ENCODE results near the gene ASPA. TPM values are rescaled to one million over a fixed set of nuclear protein-coding genes. Genes with fewer than 3 reads are reported as not detected.

Gene ASPA
- total and polyA plus RNA-seq, 2 experiments from 2014 or later = 0.13 TPM; not detected in 1

DNA sequence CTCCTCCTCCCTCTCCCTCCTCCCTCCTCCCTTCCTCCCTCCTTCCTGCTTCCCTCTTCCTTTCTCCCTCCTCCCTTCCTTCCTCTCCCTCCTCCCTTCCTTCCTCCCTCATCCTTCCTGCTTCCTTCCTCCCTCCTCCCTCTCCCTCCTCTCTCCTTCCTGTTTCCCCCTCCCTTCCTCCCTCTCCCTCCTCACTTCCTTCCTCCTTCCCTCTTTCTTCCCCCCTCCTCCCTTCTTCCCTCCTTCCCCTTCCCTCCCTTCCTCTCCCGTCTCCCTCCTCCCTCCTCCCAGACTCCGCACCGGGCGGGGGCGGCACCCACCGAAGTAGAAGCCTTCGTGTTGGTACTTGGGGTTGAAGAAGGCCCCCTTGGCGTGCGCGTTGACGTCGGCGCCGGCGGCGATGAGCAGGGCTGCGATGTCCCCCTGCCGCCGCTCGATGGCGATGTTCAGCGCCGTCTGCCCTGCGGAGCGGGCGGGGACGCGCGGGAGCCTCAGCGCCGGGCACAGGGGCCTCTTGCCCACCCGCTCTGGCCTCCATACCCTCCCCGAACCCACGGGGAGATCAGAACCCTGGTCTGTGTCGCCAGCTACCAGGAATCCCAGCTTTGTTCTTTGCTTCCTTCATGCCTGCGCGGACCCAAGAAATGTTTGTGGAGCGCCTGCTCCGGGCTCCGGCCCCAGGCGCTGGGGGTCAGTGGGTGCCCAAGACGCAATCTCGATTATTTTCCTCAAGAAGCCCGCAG is 59.6 kb downstream of the ASPA start:
- H3K27ac Mint-ChIP-seq = peak overlapping the region; percentile 53; the same call in 1 of the 2 replicates
- H3K4me1 ChIP-seq (ENCODE audit: insufficient read depth) = no peaks in the 10 kb centered on the region; the same call in 1 of the 2 replicates
- no peaks in the 10 kb centered on the region; the same call in 2 of the 3 replicates for H3K9me3 Mint-ChIP-seq
- H3K27ac ChIP-seq (ENCODE audit: low read depth) = 0 out of 2 replicates have a peak overlapping the region, but pooled peaks have one; percentile 26
- ATAC-seq (peak; percentile 89), DNase-seq (ENCODE audit: low spot score) (peak; percentile 91)
- H3K4me3 ChIP-seq = peak overlapping the region; percentile 87
- H3K4me3 Mint-ChIP-seq = peak overlapping the region; percentile 77
- H3K36me3 ChIP-seq (ENCODE audit: insufficient read depth) = no peaks in the 10 kb centered on the region
- peak overlapping the region; percentile 99 for H2AFZ ChIP-seq
- no peaks in the 10 kb centered on the region for H4K20me1 ChIP-seq (replicated peaks; ENCODE audit: insufficient read depth)
- H3K27me3 ChIP-seq (ENCODE audit: insufficient read depth) = no peaks in the 10 kb centered on the region
- no peaks in the 10 kb centered on the region; the same call in 2 of the 3 replicates for H3K36me3 Mint-ChIP-seq (ENCODE audit: low read depth)
- peak overlapping the region; percentile 90 for H3K4me2 ChIP-seq
- H3F3A ChIP-seq (replicated peaks; ENCODE audit: low read depth) = no peaks in the 10 kb centered on the region
- no peaks in the 10 kb centered on the region for H3K9me2 ChIP-seq (ENCODE audit: insufficient read depth)
- H3K79me2 ChIP-seq (replicated peaks; ENCODE audit: insufficient read depth) = no peaks in the 10 kb centered on the region
- peaks cover 9% of the 10 kb centered on the region for H3K4me1 Mint-ChIP-seq
- peaks cover 11% of the 10 kb centered on the region for H3K27me3 Mint-ChIP-seq (ENCODE audit: insufficient read depth, low read depth, poor library complexity)
- peak; percentile 82 for TF ChIP-seq CREB1 (CRISPR knock-in tag; IDR thresholded peaks at IDR 0.05; ENCODE audit: low read depth)
- TF ChIP-seq ZNF331 (CRISPR knock-in tag; IDR thresholded peaks at IDR 0.05; ENCODE audit: low read depth) = no peak
- TF ChIP-seq, protein P1, sequence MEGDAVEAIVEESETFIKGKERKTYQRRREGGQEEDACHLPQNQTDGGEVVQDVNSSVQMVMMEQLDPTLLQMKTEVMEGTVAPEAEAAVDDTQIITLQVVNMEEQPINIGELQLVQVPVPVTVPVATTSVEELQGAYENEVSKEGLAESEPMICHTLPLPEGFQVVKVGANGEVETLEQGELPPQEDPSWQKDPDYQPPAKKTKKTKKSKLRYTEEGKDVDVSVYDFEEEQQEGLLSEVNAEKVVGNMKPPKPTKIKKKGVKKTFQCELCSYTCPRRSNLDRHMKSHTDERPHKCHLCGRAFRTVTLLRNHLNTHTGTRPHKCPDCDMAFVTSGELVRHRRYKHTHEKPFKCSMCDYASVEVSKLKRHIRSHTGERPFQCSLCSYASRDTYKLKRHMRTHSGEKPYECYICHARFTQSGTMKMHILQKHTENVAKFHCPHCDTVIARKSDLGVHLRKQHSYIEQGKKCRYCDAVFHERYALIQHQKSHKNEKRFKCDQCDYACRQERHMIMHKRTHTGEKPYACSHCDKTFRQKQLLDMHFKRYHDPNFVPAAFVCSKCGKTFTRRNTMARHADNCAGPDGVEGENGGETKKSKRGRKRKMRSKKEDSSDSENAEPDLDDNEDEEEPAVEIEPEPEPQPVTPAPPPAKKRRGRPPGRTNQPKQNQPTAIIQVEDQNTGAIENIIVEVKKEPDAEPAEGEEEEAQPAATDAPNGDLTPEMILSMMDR (conservative IDR thresholded peaks at IDR 0.05; ENCODE audit: low read depth in 2 of 2) = peak; percentile 67 to 82
- TF ChIP-seq, protein P2, sequence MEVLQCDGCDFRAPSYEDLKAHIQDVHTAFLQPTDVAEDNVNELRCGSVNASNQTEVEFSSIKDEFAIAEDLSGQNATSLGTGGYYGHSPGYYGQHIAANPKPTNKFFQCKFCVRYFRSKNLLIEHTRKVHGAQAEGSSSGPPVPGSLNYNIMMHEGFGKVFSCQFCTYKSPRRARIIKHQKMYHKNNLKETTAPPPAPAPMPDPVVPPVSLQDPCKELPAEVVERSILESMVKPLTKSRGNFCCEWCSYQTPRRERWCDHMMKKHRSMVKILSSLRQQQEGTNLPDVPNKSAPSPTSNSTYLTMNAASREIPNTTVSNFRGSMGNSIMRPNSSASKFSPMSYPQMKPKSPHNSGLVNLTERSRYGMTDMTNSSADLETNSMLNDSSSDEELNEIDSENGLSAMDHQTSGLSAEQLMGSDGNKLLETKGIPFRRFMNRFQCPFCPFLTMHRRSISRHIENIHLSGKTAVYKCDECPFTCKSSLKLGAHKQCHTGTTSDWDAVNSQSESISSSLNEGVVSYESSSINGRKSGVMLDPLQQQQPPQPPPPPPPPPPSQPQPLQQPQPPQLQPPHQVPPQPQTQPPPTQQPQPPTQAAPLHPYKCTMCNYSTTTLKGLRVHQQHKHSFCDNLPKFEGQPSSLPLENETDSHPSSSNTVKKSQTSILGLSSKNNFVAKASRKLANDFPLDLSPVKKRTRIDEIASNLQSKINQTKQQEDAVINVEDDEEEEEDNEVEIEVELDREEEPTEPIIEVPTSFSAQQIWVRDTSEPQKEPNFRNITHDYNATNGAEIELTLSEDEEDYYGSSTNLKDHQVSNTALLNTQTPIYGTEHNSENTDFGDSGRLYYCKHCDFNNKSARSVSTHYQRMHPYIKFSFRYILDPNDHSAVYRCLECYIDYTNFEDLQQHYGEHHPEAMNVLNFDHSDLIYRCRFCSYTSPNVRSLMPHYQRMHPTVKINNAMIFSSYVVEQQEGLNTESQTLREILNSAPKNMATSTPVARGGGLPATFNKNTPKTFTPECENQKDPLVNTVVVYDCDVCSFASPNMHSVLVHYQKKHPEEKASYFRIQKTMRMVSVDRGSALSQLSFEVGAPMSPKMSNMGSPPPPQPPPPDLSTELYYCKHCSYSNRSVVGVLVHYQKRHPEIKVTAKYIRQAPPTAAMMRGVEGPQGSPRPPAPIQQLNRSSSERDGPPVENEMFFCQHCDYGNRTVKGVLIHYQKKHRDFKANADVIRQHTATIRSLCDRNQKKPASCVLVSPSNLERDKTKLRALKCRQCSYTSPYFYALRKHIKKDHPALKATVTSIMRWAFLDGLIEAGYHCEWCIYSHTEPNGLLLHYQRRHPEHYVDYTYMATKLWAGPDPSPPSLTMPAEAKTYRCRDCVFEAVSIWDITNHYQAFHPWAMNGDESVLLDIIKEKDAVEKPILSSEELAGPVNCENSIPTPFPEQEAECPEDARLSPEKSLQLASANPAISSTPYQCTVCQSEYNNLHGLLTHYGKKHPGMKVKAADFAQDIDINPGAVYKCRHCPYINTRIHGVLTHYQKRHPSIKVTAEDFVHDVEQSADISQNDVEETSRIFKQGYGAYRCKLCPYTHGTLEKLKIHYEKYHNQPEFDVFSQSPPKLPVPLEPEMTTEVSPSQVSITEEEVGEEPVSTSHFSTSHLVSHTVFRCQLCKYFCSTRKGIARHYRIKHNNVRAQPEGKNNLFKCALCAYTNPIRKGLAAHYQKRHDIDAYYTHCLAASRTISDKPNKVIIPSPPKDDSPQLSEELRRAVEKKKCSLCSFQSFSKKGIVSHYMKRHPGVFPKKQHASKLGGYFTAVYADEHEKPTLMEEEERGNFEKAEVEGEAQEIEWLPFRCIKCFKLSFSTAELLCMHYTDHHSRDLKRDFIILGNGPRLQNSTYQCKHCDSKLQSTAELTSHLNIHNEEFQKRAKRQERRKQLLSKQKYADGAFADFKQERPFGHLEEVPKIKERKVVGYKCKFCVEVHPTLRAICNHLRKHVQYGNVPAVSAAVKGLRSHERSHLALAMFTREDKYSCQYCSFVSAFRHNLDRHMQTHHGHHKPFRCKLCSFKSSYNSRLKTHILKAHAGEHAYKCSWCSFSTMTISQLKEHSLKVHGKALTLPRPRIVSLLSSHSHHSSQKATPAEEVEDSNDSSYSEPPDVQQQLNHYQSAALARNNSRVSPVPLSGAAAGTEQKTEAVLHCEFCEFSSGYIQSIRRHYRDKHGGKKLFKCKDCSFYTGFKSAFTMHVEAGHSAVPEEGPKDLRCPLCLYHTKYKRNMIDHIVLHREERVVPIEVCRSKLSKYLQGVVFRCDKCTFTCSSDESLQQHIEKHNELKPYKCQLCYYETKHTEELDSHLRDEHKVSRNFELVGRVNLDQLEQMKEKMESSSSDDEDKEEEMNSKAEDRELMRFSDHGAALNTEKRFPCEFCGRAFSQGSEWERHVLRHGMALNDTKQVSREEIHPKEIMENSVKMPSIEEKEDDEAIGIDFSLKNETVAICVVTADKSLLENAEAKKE (CRISPR knock-in tag; IDR thresholded peaks at IDR 0.05) = no peak
- TF ChIP-seq POLR2AphosphoS5 (IDR thresholded peaks at IDR 0.05; ENCODE audit: low read depth) = peak; percentile 54

Data from GM23338 (cell line).